EH (cell line): ENCODE data around the gene PCIF1.
"Not testable (repeated sequence)": the region's sequence is repeated elsewhere in the genome, so short reads cannot be mapped to it uniquely, and the experiment has no call there.

Experiments
- DNase-seq: peaks from one replicate; pipeline ENCODE4 v3.0.0-alpha.2; 2015; ENCODE audit warnings: low read depth

Gene PCIF1

DNA sequence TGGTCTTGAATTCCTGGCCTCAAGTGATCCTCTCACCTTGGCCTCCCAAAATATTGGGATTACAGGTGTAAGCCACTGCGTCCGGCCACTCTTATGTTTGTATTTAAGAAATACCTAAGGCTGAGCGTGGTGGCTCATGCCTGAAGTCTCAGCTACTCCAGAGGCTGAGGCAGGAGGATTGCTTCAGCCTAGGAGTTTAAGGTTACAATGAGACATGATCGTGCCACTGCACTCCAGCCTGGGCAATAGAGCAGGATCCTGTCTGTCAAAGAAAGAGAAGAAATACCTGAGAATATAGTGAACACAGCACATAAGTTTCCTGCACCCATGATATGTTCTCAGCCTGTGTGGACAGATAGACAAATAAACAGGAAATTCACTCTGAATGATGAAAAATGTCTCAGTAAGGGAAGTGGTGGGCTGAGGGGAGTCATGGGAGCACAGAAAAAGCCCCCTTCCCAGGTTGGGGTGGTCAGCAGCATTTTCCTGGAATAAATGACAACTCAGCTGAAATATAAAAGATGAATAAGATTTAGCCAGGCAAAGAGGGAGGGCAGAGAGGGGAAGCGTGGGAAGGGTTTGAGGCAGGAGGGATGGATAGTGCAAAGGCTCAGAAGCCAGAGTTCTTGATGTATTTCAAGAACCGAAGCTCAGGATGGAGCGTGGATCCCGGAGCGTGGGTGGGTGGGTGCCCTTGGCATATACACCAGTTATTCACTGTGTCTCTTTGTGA, 60.4 kb downstream of the PCIF1 start:
- DNase-seq, result no peak

- not testable (repeated sequence) for DNase-seq
These were observed 61.1 kb downstream of the PCIF1 start for GRCh38 chr20:45995495-45996097.

DNA sequence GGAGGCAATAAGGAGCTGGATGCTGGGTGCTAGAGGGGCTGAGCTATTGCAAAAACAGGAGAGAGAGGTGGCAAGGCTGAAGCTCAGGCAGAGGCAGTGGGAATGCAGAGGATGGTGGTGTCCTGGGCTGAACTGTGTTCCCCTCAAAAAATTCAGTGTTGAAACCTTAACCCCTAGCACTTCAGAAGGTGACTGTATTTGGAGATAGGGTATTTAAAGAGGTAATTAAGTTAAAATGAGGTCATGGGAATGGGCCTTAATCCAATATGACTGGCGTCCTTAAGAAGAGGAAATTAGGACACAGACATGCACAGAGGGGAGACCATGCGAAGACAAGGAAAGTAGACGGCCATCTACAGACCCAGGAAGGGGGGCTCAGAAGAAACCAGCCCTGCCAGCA, 62.7 kb downstream of the PCIF1 start:
- no peak for DNase-seq
